HG03354 (cell line): ENCODE data around the gene MYO18B.

ENCODE experiments used
- ATAC-seq: cut with Tn5 transposase; IDR thresholded peaks from one replicate; pipeline ENCODE4 v1.9.1; 2021; ENCODE audit warnings: mild to moderate bottlenecking; ENCODE audit not compliant: unreplicated experiment, poor library complexity, severe bottlenecking

MYO18B gene

GRCh38 chr22:25770333-25770732 is 28.3 kb downstream of the MYO18B start:
- ATAC-seq, result no peak

GRCh38 chr22:25772288-25772687 is 30.3 kb downstream of the MYO18B start:
- no peak for ATAC-seq

DNA sequence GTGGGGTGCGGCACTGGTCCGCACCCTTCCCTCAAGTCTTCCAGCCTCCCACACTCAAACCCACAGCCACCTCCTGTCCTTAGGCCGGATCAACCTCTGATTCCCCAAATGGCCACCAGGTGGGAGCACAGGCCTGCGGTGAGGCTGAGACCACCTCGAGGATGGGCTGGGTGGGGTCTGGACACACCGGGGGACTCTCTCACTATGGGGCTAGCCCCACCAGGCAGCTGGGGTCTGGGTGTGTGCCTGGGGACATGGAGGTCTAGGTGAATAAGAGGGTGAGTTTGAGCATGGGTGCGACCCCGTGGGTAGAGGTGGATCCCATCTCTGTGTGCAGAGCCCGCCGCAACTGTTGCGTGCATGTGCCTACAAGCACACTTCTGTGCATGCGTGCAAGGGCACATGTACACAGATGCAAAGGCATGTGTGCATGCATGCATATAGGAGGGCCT is 32.6 kb downstream of the MYO18B start:
- ATAC-seq, result no peak

DNA sequence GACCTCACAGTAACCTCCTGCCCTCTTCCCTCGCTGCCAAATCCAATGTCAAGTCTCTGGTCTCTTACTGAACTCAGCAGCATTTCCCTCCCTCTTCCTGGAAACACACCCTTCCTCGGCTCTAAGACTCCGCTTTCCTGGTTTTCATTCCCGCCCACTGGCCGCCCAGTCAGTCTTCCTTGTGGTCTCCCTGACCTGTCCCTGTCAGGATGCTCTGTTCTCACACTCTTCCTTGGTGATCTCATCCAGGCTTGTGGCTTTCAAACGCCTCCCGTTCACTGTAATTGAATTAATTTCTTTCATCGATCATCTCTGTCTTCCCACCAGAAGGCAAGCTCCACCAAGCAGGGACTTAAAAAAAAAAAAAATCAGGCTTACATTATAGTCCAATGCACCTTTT is 33.5 kb downstream of the MYO18B start:
- ATAC-seq, result no peak

- ATAC-seq, result no peak
Measured at GRCh38 chr22:25777411-25777810, 35.4 kb downstream of the MYO18B start.

DNA sequence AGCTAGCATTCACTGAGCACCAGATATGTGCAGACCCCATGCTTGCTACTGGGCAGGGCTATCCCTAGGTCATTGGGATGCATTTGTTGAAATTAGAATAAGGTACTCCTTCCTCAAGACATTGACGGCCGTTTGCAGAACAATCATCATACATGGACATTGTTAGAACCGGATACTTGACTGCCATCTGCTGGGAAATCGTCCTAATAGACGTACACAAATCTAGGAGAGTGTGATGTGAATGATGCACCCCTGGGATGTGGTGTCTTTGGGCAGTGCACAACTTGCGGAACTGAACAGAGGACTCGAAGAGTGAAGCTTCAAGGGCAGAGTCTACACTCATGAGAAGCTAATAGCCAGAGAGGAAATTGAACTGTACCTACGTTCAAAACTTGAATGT is 35.9 kb downstream of the MYO18B start:
- ATAC-seq, result no peak

DNA sequence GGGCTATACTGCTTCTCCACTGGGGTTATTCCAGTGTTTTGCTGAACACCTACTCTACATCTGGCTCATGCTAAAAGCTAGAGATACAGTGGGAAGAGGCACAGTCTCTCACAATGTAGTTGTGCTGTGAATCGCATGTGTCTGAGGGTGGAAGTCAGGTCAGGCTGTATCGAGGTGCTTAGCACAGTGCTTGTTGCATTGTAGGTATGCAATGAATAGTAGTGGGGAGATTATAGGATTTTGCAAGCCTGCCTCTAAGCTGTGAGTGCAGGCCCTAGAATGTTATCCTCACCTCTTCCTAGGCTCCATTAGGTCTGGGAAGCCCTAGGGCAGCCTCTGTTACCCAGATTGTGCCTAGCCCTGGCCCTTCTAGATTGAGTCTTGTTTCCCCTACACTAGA is 37.4 kb downstream of the MYO18B start:
- ATAC-seq, result no peak

- no peak for ATAC-seq
Measured at GRCh38 chr22:25779890-25780289, 37.9 kb downstream of the MYO18B start.

GRCh38 chr22:25780673-25781072 is 38.7 kb downstream of the MYO18B start:
- ATAC-seq, result no peak

GRCh38 chr22:25781801-25782200 is 39.8 kb downstream of the MYO18B start:
- no peak for ATAC-seq

GRCh38 chr22:25782831-25783230 is 40.8 kb downstream of the MYO18B start:
- no peak for ATAC-seq

DNA sequence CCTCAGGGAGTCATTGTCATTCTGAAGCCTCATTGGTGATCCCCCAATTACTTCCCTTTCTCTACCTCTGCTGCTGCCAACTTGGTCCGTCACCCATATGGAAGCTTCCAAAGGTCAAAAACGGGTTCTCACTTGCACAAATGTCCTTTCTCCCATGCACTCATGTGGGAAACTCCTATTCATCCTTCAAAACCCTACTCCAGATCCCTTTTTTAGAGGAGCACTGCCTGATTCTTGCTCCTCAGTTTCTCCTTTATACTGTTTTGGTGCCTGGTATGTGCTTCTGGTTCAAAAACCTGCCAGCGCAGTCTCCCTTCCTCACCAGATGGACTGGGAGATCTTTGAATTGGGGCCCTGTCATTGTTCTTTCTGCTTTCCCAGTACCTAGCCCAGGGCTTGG is 41.9 kb downstream of the MYO18B start:
- no peak for ATAC-seq

DNA sequence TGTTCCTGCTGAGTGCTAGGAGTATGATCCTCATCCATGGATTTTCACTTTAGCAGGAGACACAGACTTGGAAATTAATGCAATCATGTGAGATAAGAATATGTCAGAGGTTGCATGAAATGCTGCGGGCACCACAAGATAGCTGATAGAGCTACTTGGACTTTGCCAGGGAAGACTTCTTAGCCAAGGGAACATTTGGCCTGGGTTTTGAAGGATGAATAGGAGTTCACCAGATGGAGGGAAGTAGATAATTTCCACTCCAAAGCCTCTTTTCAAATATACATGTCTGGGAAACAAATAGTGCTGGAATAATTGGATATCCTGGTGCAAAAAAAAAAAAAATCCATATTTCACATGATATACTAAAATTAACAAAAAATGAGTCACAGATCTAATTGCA is 44.2 kb downstream of the MYO18B start:
- no peak for ATAC-seq

DNA sequence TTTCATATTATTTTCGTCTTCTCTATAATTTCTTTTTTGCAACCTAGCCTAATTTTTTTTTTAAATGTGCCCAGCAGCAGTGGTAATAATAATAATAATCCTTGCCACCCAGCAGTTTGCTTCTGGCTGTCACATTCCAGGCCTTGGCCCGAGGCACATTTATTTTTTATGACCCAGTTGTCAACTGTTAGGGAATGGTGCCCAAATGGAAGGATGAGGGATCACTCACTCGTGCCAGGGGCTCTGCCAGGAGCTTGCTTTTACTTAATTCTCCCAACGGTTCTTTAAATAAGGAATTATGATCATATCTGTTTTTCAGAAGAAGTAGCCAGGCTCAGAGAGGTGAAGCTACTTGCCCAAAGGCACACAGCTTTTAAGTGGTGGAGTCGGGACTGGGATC is 49.6 kb downstream of the MYO18B start:
- no peak for ATAC-seq

DNA sequence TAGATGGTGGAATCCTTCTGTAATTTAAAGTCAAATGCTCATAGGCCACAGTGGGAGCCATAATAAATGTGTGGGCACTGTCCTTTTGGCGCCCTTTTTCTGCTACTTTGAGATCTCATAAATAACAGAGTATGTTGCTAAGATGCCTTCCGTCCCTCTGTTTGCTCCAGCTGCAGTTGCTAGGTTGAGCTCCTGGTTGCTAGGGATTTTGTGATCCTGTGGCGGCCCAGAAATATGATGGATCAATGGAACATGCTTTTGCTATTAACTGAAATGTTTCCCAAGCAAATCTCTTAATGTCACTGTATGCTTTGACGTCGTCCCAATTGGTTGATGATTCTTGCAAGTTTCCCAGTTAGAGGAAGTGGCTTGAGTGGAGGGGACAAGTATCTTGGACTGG is 53.5 kb downstream of the MYO18B start:
- no peak for ATAC-seq

- ATAC-seq, result no peak
Measured at GRCh38 chr22:25797498-25798290, 55.7 kb downstream of the MYO18B start.

DNA sequence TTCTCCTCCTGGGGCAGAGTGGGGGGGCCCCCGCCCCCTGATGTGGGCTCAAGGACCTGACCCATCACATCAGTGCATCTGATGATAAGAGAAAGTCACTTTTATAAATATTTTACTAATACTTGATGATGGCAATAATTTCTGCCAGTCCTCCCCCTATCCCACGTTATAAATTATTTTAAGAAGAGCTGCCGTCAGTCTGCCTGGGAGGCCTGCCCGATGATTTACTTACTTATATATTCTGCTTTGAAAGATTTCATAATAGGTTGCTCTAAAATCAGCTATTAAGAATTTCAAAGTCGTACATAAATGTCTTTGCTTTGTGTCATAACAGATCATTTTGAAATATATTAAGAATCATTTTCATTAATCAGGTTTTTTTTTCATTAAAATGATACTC is 58.8 kb downstream of the MYO18B start:
- no peak for ATAC-seq

- ATAC-seq, result no peak
Measured at GRCh38 chr22:25802018-25802417, 60.0 kb downstream of the MYO18B start.

- no peak for ATAC-seq
Measured at GRCh38 chr22:25804676-25805075, 62.7 kb downstream of the MYO18B start.

- ATAC-seq, result no peak
Measured at GRCh38 chr22:25806579-25806978, 64.6 kb downstream of the MYO18B start.

DNA sequence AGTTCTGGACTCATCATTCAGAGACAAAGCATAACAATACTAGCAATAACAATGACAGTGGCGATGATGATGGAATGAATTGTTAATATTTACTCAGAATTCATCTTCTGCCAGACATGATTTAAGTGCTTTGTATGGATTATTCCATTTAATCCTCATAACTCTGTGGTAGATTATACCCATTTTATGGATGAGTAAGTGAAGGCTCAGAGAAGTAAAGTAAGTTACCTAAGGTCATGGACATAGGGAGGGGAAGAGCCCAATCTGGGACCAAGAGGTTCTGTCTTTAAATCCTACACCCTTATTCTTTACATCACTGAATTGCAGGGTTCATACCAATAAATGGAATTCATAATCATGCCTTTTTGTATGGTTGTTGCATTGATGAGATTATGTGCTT is 72.7 kb downstream of the MYO18B start:
- ATAC-seq, result no peak

DNA sequence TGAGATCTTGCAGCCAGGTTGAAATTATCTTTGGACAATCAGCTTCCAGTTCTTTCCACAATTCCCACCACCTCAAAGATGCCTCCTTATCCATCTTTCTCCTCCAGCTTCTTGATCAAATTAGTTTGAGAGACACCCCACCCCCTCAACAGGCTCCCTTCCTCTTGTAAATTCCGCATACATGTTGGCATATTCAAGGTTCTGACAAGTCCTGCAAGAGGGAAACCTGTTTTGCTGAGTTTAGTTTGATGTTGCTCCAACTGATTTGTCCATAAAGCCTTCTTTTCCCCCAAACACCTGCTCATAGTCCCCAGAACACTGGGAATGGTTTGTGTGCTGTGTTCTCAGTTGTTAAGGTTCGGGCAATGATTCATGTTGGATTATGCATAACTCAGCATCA is 73.6 kb downstream of the MYO18B start:
- no peak for ATAC-seq
